GM19455 (cell line): ENCODE data around the gene ACBD5.
"Not testable (repeated sequence)": the region's sequence is repeated elsewhere in the genome, so short reads cannot be mapped to it uniquely, and the experiment has no call there.

Source experiments
- ATAC-seq: cut with Tn5 transposase; IDR thresholded peaks from one replicate; pipeline ENCODE4 v1.9.1; 2021; ENCODE audit not compliant: unreplicated experiment

The ACBD5 gene

GRCh38 chr10:27240212-27241009 is at the start of gene ACBD5:
TSS of gene ACBD5 (minus strand) at chr10:27240797. CDS start at chr10:27240688, 109 bp downstream.
- peak; percentile 50 for ATAC-seq

- ATAC-seq, result no peak
Observed at GRCh38 chr10:27285093-27285492, 44.5 kb upstream of the ACBD5 start.

GRCh38 chr10:27276581-27276980 is 36.0 kb upstream of the ACBD5 start:
- no peak for ATAC-seq

GRCh38 chr10:27266025-27266424 is 25.4 kb upstream of the ACBD5 start:
- ATAC-seq, result not testable (repeated sequence)

DNA sequence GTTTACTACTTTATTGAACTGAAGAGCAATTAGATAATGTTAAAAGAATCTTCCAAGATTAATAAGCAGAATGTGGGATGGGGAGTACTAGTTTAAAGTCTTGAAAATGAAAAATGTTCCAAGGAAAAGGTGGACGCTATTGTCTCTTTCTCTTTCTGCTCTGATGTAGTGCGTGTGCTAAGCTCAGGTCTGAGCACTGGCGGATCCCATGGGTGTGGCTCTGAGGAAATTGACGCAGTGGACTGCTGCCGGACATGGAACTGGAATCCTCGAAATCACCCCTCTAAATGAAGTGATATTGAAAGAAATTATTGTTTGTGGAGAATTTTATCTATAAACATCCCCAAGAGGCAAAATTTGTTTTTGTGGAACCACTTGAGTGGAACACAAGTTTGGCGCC is 22.2 kb upstream of the ACBD5 start:
- not testable (repeated sequence) for ATAC-seq

DNA sequence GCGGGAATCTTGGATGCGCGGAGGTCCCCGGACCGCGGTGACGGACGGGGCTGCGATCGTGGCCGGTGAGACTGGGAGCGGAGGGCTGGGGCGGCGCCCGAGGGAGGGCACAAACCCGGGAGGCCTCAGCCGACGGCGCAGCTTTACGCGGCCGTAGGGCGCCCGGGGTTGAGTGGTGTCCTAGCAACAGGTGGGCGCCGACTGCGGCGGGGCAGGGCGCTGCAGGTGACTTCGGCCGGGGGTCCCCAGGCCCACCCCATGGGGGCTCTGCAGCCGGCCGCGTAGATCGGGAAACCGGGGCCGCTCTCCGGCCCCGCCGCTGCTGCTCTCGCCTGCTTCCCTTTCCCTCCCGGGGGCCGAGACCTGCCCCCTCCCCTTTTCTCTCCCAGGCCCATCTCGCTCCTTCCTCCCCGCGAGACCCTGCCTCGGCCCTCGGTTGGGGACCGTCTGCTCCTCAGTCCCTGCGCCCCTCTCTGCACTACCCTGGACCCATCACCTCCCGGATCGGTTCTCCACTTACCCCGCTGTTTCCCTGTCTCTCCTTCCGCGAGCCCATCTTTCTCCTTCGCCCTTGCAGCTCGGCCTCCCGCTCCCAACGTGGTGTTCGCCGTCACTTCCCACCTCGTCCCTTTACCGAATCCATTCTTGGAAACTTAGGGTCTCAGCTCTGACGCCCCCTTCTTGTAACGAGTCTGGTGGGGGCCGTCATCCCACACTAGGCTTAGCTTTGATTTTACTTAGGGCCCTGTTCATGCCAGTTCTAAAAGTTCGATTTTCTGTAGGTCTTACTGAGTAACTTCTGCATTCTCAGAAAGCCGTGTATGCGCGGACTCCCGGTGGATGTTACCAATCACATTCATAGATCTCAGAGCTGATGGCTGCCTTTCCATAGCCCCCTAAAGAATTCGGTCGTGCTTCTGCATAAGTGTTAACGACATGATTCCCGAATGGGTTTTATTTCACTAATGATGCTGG is 18.5 kb upstream of the ACBD5 start:
- ATAC-seq, result no peak

GRCh38 chr10:27258492-27258837 is 17.9 kb upstream of the ACBD5 start:
- ATAC-seq, result no peak

- no peak for ATAC-seq
Observed at GRCh38 chr10:27256299-27257189, 15.9 kb upstream of the ACBD5 start.

DNA sequence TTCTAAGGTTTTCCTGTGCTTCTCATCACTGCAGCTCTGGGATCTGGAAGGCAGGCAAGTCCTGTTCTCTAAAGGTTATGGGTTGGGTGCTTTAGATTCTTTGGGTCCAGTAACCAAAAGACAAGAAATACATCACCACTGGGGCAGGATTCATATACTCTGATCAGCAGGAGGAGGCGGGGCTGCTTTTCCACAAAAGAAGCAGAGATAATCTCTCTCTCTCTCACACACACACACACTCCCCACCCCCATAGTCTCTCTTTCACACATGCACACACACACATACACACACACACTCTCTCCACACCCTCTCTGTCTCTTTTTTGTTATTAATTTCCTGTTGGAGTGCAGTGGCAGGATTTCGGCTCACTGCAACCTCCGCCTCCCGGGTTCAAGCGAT is 13.0 kb upstream of the ACBD5 start:
- no peak for ATAC-seq

- ATAC-seq, result peak; percentile 100
Observed at GRCh38 chr10:27252267-27253000, 11.8 kb upstream of the ACBD5 start.

DNA sequence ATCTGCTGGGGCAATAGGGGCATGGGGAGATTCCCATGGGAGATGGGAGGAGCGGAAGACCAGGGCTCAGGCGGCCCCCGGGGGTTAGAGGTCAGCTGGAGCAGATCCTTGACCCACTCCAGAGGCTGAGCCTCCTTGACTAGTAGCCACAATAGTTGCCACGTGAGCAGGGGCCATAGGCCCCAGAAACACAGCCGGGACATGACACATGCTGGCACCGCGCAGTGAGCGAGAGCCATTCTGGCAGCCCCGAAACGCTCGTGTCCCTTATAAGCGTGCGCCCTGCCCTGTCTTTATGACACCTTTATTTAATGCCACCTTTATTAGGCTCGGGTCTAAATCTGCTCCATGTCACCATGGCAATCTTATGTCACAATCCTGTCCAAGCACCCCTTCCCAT is 11.0 kb upstream of the ACBD5 start:
- ATAC-seq, result no peak

DNA sequence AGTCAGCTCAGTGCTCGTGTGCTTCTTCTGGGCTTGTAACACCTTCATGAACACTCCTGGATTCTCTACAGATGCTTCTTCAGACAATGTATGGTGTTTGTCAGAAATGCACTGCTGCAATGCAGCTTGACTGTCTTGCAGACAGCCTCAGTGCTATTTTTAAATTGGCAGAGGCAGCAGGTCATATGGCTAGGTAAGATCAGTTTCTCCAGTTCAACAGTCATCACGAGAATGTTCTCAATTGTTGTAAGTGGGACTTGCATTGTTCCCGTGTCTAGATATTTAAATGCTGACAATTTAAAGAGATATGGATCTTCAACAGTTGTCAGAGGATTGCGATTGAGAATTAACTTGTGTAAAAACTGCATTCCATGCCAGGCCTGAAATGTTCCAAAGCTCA is 7.6 kb upstream of the ACBD5 start:
- ATAC-seq, result no peak

DNA sequence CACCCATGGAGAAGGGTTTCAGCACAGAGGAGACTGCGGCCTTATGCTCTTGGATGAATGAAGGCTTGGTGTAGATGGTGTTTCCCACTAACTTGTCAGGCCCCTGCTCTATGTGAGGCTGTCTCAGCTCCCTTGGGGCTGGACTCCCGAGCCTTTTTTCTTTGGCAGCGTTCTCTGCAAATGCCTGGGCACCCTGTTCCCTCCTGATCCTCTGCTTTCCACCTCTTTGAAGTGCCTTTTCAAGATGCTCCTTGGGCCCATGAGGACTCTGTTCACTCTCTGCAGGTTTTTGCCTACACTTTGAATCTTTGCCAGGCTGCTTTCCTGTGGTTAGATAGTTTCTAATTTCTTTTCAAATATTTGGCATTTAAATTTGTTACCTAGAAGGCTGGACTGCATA is 6.8 kb upstream of the ACBD5 start:
- no peak for ATAC-seq

GRCh38 chr10:27247006-27247405 is 6.4 kb upstream of the ACBD5 start:
- ATAC-seq, result no peak

- ATAC-seq, result no peak
Observed at GRCh38 chr10:27245836-27246235, 5.2 kb upstream of the ACBD5 start.

DNA sequence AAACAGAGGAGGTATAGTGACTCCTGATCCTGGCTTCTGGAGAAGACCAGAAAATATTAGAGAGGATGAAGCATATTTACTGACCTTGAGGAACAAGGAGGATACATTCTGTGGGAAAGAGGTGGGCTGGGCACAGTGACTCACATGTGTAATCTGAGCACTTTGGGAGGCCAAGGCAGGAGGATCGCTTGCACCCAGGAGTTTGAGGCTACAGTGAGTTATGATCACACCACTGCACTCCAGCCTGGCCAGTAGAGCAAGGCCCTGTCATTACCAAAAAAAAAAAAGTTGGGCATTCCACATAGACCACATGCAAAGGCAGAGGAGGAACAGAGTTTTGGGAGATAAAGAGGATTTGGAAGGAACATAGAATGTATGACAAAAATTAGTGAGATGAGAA is 4.4 kb upstream of the ACBD5 start:
- no peak for ATAC-seq

GRCh38 chr10:27242951-27243551 is 2.5 kb upstream of the ACBD5 start:
- ATAC-seq, result peak; percentile 35

DNA sequence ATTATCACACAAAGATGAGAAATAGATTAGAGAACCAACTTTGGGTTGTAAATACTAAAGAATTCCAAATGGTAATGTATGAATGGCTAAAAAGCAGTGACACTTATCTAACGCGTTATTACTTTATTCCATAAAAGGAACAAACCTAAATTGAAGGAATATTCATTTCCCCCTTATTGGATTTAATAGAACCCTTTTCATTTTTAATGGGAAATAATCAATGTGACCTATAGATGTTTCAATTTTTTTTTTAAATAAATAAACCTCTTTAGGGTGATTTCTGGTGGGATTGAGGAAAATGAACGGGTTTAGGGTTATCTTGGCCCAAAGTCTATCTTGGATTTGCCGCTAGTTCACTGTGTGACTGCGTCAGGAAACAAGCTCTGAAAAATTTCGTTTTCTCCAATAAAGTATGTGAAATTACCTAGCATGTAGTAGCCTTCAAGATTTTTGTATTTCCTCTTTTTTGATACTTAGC is 1.9 kb upstream of the ACBD5 start:
- no peak for ATAC-seq

DNA sequence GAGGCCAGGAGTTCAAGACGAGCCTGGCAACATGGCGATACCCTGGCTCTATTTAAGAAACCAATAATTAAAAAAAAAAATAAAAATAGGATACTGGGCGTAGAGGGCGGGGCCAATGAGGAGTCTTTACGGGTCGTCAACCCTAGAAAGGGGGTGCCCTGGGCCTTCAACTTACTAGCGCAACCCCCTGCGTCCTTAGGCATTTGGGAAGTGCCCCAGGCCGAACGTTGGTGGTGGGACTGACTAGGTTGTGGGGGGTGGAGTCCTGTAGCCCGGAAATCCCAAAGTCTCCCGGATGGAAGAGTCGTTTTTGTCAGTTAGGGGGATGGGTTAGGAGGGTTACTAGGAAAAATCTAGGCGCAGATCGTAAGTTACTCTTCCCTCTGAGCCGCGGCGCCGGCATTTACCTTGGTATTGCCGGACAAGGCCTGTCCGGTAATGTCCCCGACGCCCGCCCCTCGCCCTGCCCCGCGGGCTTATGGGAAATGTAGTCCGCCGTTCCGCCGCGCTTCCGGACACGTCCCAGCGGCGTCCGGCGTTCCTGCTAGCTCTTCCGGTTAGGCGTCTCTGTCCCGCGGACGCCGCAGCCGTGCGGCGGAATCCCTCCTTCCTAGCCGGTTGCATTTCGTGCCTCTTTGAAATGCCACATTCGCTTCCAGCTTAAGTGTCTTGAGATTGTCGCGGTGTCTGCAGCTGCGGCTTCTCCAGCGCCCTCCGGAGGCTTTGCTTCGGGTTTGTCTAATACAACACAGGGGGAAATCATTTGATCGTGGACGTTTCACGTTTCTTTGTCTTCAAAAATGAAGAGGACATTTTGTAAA is 1.3 kb upstream of the ACBD5 start:
- peak; percentile 62 for ATAC-seq
